GM12878 (cell line): Measurements from ENCODE around the gene CHRDL2. TPM values are rescaled to one million over a fixed set of nuclear protein-coding genes. Genes with fewer than 3 reads are reported as not detected.

Source experiments
- ATAC-seq: fragments of 200-7000 bp; cut with Tn5 transposase; 3 replicates; pipeline ENCODE4 v1.9.1; 2020; ENCODE audit warnings: mild to moderate bottlenecking, moderate library complexity
- BruUV-seq: library from RNA; stranded (reverse); fragments of 400-500 nt; replicated peaks from 2 replicates; lab custom pipeline; 2021; lab: Mats Ljungman, UMichigan
- CTCF ChIA-PET: fragments of 300-600 bp; sonication (Branson Sonifier 250); formaldehyde crosslinking; extraction: SDS; loops from one replicate; lab custom pipeline; 2021; ENCODE audit warnings: inconsistent platforms; lab: Yijun Ruan, JAX
- POLR2A ChIA-PET: fragments of 350-600 bp; formaldehyde crosslinking; extraction: SDS; loops from one replicate; lab custom pipeline; 2021; ENCODE audit warnings: inconsistent platforms; lab: Charles Lee
- RAD21 ChIA-PET: fragments of 300-600 bp; sonication (Branson Sonifier 250); formaldehyde crosslinking; loops from one replicate; lab custom pipeline; 2023; ENCODE audit warnings: antibody characterized with exemption; ENCODE audit not compliant: unreplicated experiment; lab: Charles Lee
- SMC1A ChIA-PET: fragments of 300-600 bp; sonication (Branson Sonifier 250); formaldehyde crosslinking; loops from one replicate; lab custom pipeline; 2023; ENCODE audit not compliant: unreplicated experiment, uncharacterized antibody; lab: Charles Lee
- DNase-seq: peaks from one replicate; pipeline ENCODE4 v3.0.0-alpha.2; 2011; ENCODE audit warnings: low read depth, low spot score
- FAIRE-seq: peaks from 3 replicates; lab custom pipeline; 2011; peaks lifted over from hg19 to GRCh38; lab: Jason Lieb, UNC
- H2AFZ ChIP-seq: 2 replicates; pipeline ENCODE4 v1.6.0; 2011; ENCODE audit warnings: low read depth, low read length, control low read depth; ENCODE audit not compliant: control insufficient read depth
- H3K27ac ChIP-seq: 2 replicates; pipeline ENCODE4 v1.5.1; 2011; ENCODE audit warnings: control low read depth; ENCODE audit not compliant: control insufficient read depth, insufficient read depth
- H3K27me3 ChIP-seq, 2 experiments: replicated peaks in 1 of 2; 2 replicates each; pipeline versions ENCODE4 v1.6.0 to v1.6.1; 2011; ENCODE audit warnings: low read length in 1 of 2; ENCODE audit not compliant: control insufficient read depth in 2 of 2, insufficient read depth in 2 of 2
- H3K36me3 ChIP-seq, 2 experiments: 2 replicates each; pipeline ENCODE4 v1.5.1; 2011; ENCODE audit warnings: low read length in 1 of 2; ENCODE audit not compliant: control insufficient read depth in 2 of 2, insufficient read depth in 2 of 2
- H3K4me1 ChIP-seq: 2 replicates; pipeline ENCODE4 v1.6.1; 2011; ENCODE audit warnings: mild to moderate bottlenecking, low read length, moderate library complexity, mixed read lengths; ENCODE audit not compliant: control insufficient read depth, insufficient read depth
- H3K4me2 ChIP-seq: 2 replicates; pipeline ENCODE4 v1.6.0; 2011; ENCODE audit warnings: control low read depth; ENCODE audit not compliant: control insufficient read depth, insufficient read depth
- H3K4me3 ChIP-seq: fragments of 200-600 bp; sonication (generic); 2 replicates; pipeline ENCODE4 v1.5.1; 2016
- H3K79me2 ChIP-seq: 2 replicates; pipeline ENCODE4 v1.6.0; 2011; ENCODE audit warnings: low read length; ENCODE audit not compliant: control insufficient read depth, insufficient read depth
- H3K9ac ChIP-seq: 2 replicates; pipeline ENCODE4 v1.8.0; 2011; ENCODE audit warnings: low read length, control low read depth, mixed read lengths; ENCODE audit not compliant: control insufficient read depth, insufficient read depth
- H3K9me3 ChIP-seq: replicated peaks from 3 replicates; pipeline ENCODE4 v1.5.1; 2011; ENCODE audit warnings: mild to moderate bottlenecking, low read length; ENCODE audit not compliant: control insufficient read depth, insufficient read depth
- H4K20me1 ChIP-seq: 2 replicates; pipeline ENCODE4 v1.6.0; 2011; ENCODE audit not compliant: control insufficient read depth, insufficient read depth
- BHLHE40 ChIP-seq, 2 experiments: fragments of 450-650 bp in 1 of 2; IDR thresholded peaks; 2 replicates each; pipeline ENCODE4 v1.6.1; 2011 to 2017; ENCODE audit warnings: low read depth in 2 of 2, borderline replicate concordance in 1 of 2, improper control_type of control experiment in 1 of 2, low read length in 1 of 2, mild to moderate bottlenecking in 1 of 2
- CEBPB ChIP-seq, 2 experiments: fragments of 150-350 bp in 1 of 2; IDR thresholded peaks; 2 replicates each; pipeline ENCODE4 v1.6.1; 2012 to 2014; ENCODE audit warnings: low read depth in 2 of 2, low read length in 2 of 2, borderline replicate concordance in 1 of 2, inconsistent platforms in 1 of 2
- DPF2 ChIP-seq: fragments of 450-650 bp; IDR thresholded peaks from 2 replicates; pipeline ENCODE4 v1.6.1; 2017; ENCODE audit warnings: mild to moderate bottlenecking
- EGR1 ChIP-seq, 2 experiments: IDR thresholded peaks; 1 replicate in 1 of 2; 2 replicates in 1 of 2; pipeline ENCODE4 v1.6.1; 2011 to 2012; ENCODE audit warnings: low read depth in 2 of 2, low read length in 2 of 2, borderline replicate concordance in 1 of 2, mild to moderate bottlenecking in 1 of 2, moderate library complexity in 1 of 2
- FOS ChIP-seq: IDR thresholded peaks from 3 replicates; pipeline ENCODE4 v1.6.1; 2011; ENCODE audit warnings: borderline replicate concordance; ENCODE audit not compliant: insufficient read length; ENCODE audit errors: extremely low read depth
- FOXK2 ChIP-seq: fragments of 450-650 bp; IDR thresholded peaks from 2 replicates; pipeline ENCODE4 v1.6.1; 2017; ENCODE audit warnings: mild to moderate bottlenecking, moderate library complexity
- NR2C2 ChIP-seq: IDR thresholded peaks from 2 replicates; pipeline ENCODE4 v1.6.1; 2011; ENCODE audit warnings: borderline replicate concordance, low read depth; ENCODE audit not compliant: control insufficient read depth, insufficient read length
- PAX8 ChIP-seq: fragments of 450-650 bp; IDR thresholded peaks from 2 replicates; pipeline ENCODE4 v1.6.1; 2017; ENCODE audit warnings: mild to moderate bottlenecking, moderate library complexity
- RB1 ChIP-seq: fragments of 450-650 bp; formaldehyde crosslinking; IDR thresholded peaks from 2 replicates; pipeline ENCODE4 v1.6.1; 2017; ENCODE audit warnings: mild to moderate bottlenecking, borderline replicate concordance
- SMAD5 ChIP-seq: IDR thresholded peaks from 2 replicates; pipeline ENCODE4 v1.6.1; 2016; ENCODE audit warnings: antibody characterized with exemption, low read depth
- SUZ12 ChIP-seq: fragments of 200-600 bp; sonication (generic); IDR thresholded peaks from one replicate; pipeline ENCODE4 v1.6.1; 2018; ENCODE audit warnings: antibody characterized with exemption, mild to moderate bottlenecking; ENCODE audit not compliant: unreplicated experiment
- TAF1 ChIP-seq: IDR thresholded peaks from 2 replicates; pipeline ENCODE4 v1.6.1; 2011; ENCODE audit warnings: mild to moderate bottlenecking, low read depth, low read length, borderline replicate concordance
- YBX1 ChIP-seq: fragments of 450-650 bp; IDR thresholded peaks from 2 replicates; pipeline ENCODE4 v1.6.1; 2016; ENCODE audit warnings: antibody characterized with exemption
- WGBS: methylation state at CpG from one replicate; pipeline ENCODE4 v1.1.6; 2016; ENCODE audit warnings: low lambda C conversion rate; ENCODE audit not compliant: insufficient replicate concordance, insufficient coverage; ENCODE audit errors: missing lambda C conversion rate; 5-methylcytosine and 5-hydroxymethylcytosine counted together
- in situ Hi-C: fragments of 300-500 bp; cut with MboI; formaldehyde crosslinking; loops from 9 replicates; pipeline ENCODE4 v1.14.3; 2018; ENCODE audit warnings: mixed read lengths
- intact Hi-C: fragments of 100-400 bp; cut with micrococcal nuclease; formaldehyde crosslinking; loops from one replicate; pipeline ENCODE4 v1.14.2; 2022; ENCODE audit not compliant: unreplicated experiment
- polyA plus RNA-seq, 11 experiments: library from polyadenylated mRNA; depleted of rRNA in 4 of 11; unstranded in 6 of 11; stranded (reverse) in 5 of 11; fragments of >200 nt; fragmentation: Nextera tagmentation in 4 of 11; fragmentation: Illumina TruSeq in 1 of 11; extraction: Ambion mirVana in 4 of 11; extraction: Trizol in 1 of 11; gene quantifications; 1 replicate in 1 of 11; 2 replicates in 10 of 11; pipeline versions ENCODE4 v1.2.1 to v1.2.3, GENCODE V29; 2011 to 2016; ENCODE audit warnings: inconsistent platforms in 2 of 11, missing spikeins in 2 of 11, low read depth in 1 of 11
- total RNA-seq, 4 experiments: library from RNA; depleted of rRNA in 3 of 4; stranded (reverse); fragments of >200 nt in 3 of 4; fragmentation: Illumina TruSeq in 1 of 4; extraction: Trizol in 1 of 4; gene quantifications; 2 replicates each; pipeline versions ENCODE4 v1.2.1 to v1.2.3, GENCODE V29; 2013 to 2021

CHRDL2 gene
- total and polyA plus RNA-seq, 10 of the 15 experiments (the other 5 are each of a cell fraction or from before 2014, with no cell fraction given): not detected

- no peak for ATAC-seq
- no peaks in the 10 kb centered on the region for H3K79me2 ChIP-seq
- ChIA-PET SMC1A (no interaction called here), RAD21 (no interaction called here), CTCF (interaction anchor here (1.2 kb wide), 1 partner anchor 8 kb away, joined by 10 read pairs; no protein-coding TSS in a partner anchor), POLR2A (interaction anchor here (0.6 kb wide), 1 partner anchor 228 kb away, joined by 3 read pairs; no protein-coding TSS in a partner anchor)
- intact Hi-C loops: no loop called here
- no peak overlapping the region for H2AFZ ChIP-seq
- 28% methylated on average over 5 of the region's 5 CpGs for WGBS
- no peak overlapping the region for H3K27ac ChIP-seq
- in situ Hi-C loops: no loop called here
- peaks cover 0 to 3% of the 10 kb centered on the region in 2 experiments; a peak in 1 of 4 replicates for H3K27me3 ChIP-seq
- H3K4me2 ChIP-seq: no peak overlapping the region
- no peak overlapping the region for H3K9ac ChIP-seq
- H3K9me3 ChIP-seq: no peaks in the 10 kb centered on the region
- no peak overlapping the region for H3K4me3 ChIP-seq
- no peak for FAIRE-seq
- no peak for TF ChIP-seq YBX1
- no peak for TF ChIP-seq RB1
- TF ChIP-seq BHLHE40 (IDR thresholded peaks at IDR 0.05; ENCODE audit: borderline replicate concordance in 1 of 2, low read depth in 2 of 2, low read length in 1 of 2): no peak
- TF ChIP-seq SMAD5: no peak
- no peak for TF ChIP-seq PAX8
- no peak for TF ChIP-seq FOS
- TF ChIP-seq CEBPB (IDR thresholded peaks at IDR 0.05; ENCODE audit: borderline replicate concordance in 1 of 2, low read depth in 2 of 2, low read length in 2 of 2): no peak
- no peak for TF ChIP-seq EGR1 (IDR thresholded peaks at IDR 0.05; ENCODE audit: borderline replicate concordance in 1 of 2, low read depth in 2 of 2, low read length in 2 of 2)
- no peak for TF ChIP-seq SUZ12
- no peak for TF ChIP-seq DPF2
- TF ChIP-seq FOXK2: no peak
- no peak for TF ChIP-seq TAF1
- no peak for TF ChIP-seq NR2C2
- no peaks in the 10 kb centered on the region for H4K20me1 ChIP-seq
- no peaks in the 10 kb centered on the region for H3K4me1 ChIP-seq
- DNase-seq: no peak
- no peaks in the 10 kb centered on the region for H3K36me3 ChIP-seq
- BruUV-seq: no TSS peak
These were observed 13.8 kb downstream of the CHRDL2 start for GRCh38 chr11:74717221-74717969.
